ENCODE measurements around the gene EXD1. TPM values are rescaled to one million over a fixed set of nuclear protein-coding genes. Genes with fewer than 3 reads are reported as not detected.
A peak's percentile ranks its signal among the peaks of the same experiment; 100 is the strongest.
"Not testable (repeated sequence)": the region's sequence is repeated elsewhere in the genome, so short reads cannot be mapped to it uniquely, and the experiment has no call there.

The EXD1 gene, protein sequence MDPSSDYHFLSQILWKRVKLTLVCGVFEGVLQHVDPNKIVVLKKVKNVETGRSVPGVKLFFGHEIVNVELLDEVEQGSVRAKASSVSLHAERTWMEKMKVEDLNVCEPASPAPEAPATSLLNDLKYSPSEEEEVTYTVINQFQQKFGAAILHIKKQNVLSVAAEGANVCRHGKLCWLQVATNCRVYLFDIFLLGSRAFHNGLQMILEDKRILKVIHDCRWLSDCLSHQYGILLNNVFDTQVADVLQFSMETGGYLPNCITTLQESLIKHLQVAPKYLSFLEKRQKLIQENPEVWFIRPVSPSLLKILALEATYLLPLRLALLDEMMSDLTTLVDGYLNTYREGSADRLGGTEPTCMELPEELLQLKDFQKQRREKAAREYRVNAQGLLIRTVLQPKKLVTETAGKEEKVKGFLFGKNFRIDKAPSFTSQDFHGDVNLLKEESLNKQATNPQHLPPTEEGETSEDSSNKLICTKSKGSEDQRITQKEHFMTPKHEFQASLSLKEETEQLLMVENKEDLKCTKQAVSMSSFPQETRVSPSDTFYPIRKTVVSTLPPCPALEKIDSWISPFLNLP
- not detected for total RNA-seq

- peak; percentile 98 for DNase-seq
These were observed at the start of gene EXD1, which contains the start of gene CHP1 for GRCh38 chr15:41230650-41231421. EXD1 (minus strand) TSS chr15:41230757; CDS start chr15:41226575, 4,182 bp downstream. CHP1 (plus strand) TSS chr15:41231268; CDS start chr15:41231383, 115 bp downstream.

DNA sequence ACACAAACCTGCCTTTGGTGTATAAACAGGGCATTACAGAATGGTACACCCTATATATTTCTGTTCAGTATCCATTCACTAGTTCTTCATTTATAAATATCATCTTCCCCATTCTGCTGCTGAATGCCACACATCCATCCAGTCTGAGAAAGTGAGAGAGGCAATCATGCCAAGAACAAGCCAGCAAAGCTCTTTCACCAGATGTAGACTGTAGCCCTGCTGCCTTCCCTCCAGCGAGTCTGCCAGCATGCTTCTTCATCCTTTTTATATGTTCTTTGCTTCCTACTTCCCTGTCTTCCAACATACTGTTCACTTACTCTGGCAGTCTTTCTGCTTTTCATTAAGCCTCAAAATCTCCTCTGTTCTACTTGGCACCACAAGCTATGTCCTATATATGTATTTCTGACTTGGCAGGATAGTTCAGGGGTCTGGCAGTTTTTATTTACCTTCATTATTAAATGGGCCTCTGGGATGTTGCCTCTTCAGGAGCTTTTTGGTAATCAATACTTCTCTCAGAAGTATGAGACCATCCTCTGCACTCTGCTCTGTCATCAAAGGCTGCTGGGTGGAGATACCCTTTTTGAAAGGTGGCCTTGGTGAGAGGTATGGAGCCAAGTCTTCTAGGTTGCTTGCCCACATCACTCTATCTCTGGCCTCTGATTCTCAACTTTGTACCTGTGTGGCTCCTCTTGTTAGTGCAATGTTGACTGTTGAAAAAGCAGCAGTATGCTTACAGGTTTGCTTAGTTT is 49.2 kb upstream of the EXD1 start:
- no peak for DNase-seq

DNA sequence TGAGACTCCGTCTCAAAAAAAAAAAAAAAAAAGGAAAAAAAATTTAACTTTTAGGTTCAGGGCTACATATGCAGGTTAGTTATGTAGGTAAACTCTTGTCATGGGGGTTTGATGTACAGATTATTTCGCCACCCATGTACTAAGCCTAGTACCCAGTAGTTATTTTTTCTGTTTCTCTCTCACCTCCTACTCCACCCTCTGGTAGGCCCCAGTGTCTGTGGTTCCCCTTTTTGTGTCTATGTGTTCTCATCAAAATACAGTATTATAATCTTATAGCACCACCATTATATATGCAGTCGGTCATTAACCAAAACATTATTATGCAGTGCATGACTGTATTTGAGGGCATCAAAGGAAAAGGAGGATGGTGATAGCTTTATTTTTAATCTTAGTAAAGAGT is 47.8 kb upstream of the EXD1 start:
- no peak for DNase-seq

GRCh38 chr15:41276831-41277230 is 46.3 kb upstream of the EXD1 start:
- no peak for DNase-seq

GRCh38 chr15:41269887-41270286 is 39.3 kb upstream of the EXD1 start:
- DNase-seq: no peak

GRCh38 chr15:41263891-41264351 is 33.4 kb upstream of the EXD1 start:
- no peak for DNase-seq

DNA sequence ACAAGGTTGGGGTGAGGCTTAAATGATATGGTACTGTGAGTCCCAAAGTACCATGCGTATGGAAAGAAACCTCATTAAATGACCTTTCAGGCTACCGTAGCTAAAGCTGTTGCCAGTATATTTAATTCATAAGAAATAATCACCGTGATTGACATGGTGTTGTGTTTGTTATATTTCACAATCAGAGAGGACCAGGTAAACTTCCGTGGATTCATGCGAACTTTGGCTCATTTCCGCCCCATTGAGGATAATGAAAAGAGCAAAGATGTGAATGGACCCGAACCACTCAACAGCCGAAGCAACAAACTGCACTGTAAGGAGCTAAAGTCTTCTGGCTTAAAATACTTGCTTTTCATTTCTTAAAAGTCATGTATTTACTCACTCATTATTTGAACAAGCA is 32.0 kb upstream of the EXD1 start:
- no peak for DNase-seq

- not testable (repeated sequence) for DNase-seq
These were observed 30.4 kb upstream of the EXD1 start for GRCh38 chr15:41260924-41261323.

- no peak for DNase-seq
These were observed 29.1 kb upstream of the EXD1 start for GRCh38 chr15:41259546-41260189.

DNA sequence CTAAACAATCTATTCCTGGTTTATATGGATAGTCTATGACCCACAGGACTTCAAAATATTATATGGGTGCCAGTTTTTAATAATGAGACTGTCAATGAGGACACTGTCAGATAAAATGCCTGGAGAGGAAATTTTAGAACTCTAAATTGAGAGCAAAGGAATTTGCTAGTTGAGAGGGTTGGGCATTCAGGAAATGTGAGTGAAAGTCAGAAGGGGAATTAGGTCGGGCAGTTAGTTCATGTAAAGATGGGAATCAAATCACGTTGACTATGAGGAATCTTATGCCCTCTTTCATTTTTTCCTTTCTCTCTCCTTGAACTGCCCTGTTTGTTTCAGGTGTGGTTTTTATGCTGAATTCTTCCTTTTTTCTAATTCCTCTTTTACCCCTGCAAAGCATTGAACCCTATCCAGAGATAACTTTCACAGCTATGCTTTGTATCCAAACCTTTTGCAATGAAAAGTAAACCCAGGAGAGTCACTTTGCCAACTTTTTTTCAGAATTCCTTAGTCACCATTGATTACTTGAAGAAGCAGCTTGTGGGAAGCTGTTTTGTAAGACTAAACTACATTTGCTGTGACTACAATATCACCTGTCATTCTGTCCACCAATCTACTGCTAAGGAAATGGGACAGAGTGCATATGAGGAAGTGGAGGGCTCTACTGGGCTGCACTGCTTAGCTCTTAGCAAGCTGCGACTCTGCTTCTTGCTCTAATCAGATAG is 28.4 kb upstream of the EXD1 start:
- no peak for DNase-seq

DNA sequence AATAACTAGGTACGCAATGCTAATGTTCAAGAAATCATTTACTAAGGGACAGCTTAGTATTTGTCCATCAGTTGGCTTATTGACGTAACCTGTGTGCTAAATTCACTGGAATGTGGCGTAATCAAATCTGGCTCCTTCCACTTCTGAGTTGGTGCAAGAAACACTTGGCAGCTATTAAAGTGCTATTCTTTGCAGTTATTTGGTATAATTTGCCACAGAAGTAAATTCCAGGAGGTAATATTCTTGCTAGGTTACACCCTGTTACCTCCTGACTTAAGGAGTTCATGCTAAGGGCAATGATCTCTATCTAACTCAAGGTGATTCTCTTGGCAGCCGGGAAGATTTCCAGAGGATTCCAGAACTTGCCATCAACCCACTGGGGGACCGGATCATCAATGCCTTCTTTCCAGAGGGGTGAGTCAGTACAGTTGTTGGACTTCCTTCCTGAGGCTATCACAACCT is 26.1 kb upstream of the EXD1 start:
- no peak for DNase-seq

GRCh38 chr15:41256103-41256502 is 25.5 kb upstream of the EXD1 start:
- DNase-seq: no peak

DNA sequence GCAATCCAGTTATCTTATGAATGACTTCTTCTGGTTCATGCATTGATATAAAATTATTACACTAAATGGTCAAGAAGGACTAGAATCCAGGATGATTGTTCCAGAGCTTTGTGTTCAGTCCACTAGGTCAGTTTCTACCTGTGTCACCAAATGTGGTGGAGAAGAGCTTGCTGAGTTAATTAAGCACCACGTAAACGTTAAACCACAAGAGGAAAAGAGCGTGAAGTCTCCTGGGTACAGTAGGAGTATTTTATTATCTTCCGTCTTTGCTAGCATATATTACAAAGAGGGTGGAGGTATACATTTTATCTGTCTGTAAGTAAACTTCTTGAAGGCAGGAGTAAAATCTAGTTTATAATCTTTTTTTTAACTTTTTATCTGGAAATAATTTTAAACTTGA is 24.0 kb upstream of the EXD1 start:
- no peak for DNase-seq

- no peak for DNase-seq
These were observed 20.9 kb upstream of the EXD1 start for GRCh38 chr15:41251411-41251810.

- not testable (repeated sequence) for DNase-seq
These were observed 20.2 kb upstream of the EXD1 start for GRCh38 chr15:41250745-41251144.

GRCh38 chr15:41241221-41241964 is 10.8 kb upstream of the EXD1 start:
- peak; percentile 22 for DNase-seq

DNA sequence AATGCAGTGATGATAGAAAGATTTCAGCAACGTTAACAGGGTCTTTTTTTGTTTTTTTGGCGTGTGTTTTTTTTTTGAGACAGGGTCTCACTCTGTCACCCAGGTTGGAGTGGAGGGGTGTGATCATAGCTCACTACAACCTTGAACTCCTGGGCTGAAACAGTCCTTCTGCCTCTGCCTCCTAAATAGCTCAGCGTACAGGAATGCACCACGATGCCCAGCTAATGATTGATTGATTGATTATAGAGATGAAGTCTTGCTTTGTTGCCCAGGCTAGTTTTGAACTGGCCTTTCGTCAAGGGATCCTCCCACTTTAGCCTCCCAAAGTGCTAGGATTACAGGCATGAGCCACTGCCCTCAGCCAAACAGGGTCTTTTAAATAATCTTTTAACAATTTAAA is 7.5 kb upstream of the EXD1 start:
- no peak for DNase-seq

DNA sequence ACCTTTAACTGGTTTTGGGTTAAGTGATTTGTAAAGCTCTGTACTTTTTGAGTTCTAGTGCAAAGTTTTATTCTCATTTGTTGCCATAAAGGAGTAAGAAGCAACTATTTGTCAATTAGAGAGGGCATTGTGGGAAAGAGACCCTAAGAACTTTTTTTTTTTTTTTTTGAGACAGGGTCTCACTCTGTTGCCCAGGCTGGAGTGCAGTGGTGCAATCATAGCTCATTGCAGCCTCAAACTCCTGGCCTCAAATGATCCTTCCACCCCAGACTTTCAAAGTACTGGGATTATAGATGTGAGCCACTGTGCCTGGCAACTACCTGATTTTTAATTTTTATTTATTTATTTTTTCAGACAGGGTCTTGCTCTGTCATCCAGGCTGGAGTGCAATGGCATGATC is 5.4 kb upstream of the EXD1 start:
- no peak for DNase-seq

- not testable (repeated sequence) for DNase-seq
These were observed 4.7 kb upstream of the EXD1 start for GRCh38 chr15:41235228-41235627.

GRCh38 chr15:41233367-41233771 is 2.8 kb upstream of the EXD1 start:
- no peak for DNase-seq
